22Rv1 (cell line): ENCODE results near the gene CPNE4.
A peak's percentile ranks its signal among the peaks of the same experiment; 100 is the strongest.

Experiments
- H3K27ac ChIP-seq: fragments of 450-650 bp; 2 replicates; pipeline ENCODE4 v1.5.1; 2017
- ZFX ChIP-seq: fragments of 450-650 bp; IDR thresholded peaks from 2 replicates; pipeline ENCODE4 v1.6.1; 2017; ENCODE audit warnings: antibody characterized with exemption, borderline replicate concordance
- TF ChIP-seq, protein P1 (sequence below): fragments of 450-650 bp; IDR thresholded peaks from 2 replicates; pipeline ENCODE4 v1.5.1; 2017; ENCODE audit warnings: mild to moderate bottlenecking

The CPNE4 gene

DNA sequence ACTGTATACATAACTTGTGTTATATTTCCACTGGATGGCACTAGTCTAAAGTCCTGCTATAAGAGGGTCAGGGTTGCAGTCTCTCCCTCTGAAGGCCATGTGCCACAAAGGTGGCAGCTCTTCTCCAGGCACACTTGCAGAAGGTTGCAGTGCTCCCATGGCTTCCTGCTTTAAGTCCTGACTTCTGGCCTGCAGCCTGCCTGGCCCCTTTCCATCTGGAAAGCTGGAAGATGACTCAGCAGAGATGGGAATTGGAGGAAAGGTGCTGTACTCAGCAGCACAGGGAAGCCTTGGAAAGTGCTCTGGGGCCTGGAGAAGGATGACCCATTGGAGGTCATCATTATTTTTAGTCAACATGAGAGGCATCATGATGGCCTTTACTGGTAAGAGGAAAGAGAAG lies 491.1 kb downstream of the CPNE4 start:
- 0 out of 2 replicates have a peak overlapping the region, but pooled peaks have one; percentile 3 for H3K27ac ChIP-seq
- no peak for TF ChIP-seq ZFX
- TF ChIP-seq, protein P1, sequence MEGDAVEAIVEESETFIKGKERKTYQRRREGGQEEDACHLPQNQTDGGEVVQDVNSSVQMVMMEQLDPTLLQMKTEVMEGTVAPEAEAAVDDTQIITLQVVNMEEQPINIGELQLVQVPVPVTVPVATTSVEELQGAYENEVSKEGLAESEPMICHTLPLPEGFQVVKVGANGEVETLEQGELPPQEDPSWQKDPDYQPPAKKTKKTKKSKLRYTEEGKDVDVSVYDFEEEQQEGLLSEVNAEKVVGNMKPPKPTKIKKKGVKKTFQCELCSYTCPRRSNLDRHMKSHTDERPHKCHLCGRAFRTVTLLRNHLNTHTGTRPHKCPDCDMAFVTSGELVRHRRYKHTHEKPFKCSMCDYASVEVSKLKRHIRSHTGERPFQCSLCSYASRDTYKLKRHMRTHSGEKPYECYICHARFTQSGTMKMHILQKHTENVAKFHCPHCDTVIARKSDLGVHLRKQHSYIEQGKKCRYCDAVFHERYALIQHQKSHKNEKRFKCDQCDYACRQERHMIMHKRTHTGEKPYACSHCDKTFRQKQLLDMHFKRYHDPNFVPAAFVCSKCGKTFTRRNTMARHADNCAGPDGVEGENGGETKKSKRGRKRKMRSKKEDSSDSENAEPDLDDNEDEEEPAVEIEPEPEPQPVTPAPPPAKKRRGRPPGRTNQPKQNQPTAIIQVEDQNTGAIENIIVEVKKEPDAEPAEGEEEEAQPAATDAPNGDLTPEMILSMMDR, result no peak

DNA sequence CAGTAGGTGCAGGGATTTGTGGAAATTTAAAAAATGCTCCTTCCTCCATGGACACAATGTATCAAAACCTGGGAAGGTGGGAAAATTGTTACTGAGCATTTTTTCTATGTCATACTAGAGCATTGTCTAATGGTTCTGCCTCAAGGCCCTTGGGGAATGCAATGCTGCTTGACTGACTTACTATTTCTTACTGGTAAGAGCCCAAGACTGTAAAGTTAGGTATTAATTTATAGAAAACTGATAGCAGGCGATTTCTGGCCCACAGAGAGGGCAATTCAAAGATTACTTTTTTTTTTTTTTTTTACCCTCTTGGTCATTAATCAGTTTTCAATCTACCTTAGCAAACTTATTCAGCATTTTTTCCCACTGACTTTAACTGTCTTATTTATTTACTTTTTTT lies 493.5 kb downstream of the CPNE4 start:
- TF ChIP-seq ZFX, result no peak
- TF ChIP-seq, protein P1, result no peak
- no peak overlapping the region for H3K27ac ChIP-seq

- no peak overlapping the region for H3K27ac ChIP-seq
These were observed 494.0 kb downstream of the CPNE4 start for GRCh38 chr3:131540821-131541220.

DNA sequence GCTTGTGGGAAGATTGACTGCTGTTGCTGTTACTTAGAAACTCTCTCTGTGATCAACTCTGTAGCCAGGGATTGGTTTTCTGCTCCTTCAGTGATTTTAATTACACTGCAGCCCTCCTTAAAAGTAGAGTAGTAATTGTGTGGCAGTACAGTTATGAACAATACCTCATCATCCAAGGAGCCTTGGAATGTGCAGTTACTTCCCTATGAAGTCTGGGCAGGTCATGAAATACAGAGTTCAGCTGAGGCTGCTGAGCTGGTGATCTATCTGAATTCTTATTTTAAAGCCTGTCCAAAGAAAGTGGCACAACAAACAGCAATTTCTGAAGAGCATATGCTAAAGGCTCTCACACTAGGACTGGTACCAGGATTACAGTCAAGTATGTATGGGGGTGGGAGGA lies 494.7 kb downstream of the CPNE4 start:
- no peak overlapping the region for H3K27ac ChIP-seq
- TF ChIP-seq, protein P1, result no peak
- no peak for TF ChIP-seq ZFX

More at GRCh38 chr3:131540821-131541220, 494.0 kb downstream of the CPNE4 start:
- TF ChIP-seq, protein P1, result no peak
- no peak for TF ChIP-seq ZFX

DNA sequence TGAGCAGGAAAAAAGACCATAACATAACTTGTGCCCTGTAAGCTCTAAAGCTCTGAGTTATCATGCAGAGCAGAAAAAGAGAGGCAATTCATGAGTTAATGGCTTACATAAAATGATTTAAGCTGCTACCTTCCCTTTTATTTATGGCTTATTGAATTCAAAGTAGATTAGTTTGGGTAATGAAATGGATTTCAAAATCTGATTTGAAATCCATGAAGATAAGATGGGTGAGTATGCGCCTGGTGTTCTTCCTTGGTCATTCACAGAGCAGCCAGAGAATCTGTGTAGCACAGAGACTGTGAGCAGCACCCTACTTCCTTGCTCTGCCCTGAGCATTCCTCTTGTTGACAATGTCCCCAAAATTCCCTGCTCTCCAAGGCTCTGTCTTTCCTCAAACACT lies 495.8 kb downstream of the CPNE4 start:
- TF ChIP-seq, protein P1, result no peak
- TF ChIP-seq ZFX, result no peak
- H3K27ac ChIP-seq, result no peak overlapping the region

- TF ChIP-seq ZFX, result no peak
- TF ChIP-seq, protein P1, result no peak
These were observed 497.3 kb downstream of the CPNE4 start for GRCh38 chr3:131537531-131537930.

DNA sequence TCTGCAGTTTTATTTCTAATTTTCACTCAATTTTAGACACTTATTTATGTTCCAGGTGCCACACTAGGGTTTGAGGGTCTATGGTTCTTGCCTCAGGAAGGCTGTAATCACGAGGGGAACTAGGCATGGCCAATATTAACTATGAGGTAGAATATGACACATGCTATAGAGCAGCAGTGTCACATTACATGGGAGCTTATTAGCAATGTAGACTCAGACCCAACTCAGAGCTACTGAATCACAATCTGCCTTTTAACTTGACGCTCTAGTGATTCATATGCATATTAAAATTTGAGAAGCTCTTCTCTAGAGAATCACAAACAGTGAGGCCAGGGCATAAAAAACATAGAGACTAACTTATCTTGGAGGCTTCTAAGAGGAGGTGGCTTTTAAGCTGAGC lies 499.2 kb downstream of the CPNE4 start:
- TF ChIP-seq, protein P1, result no peak
- TF ChIP-seq ZFX, result no peak

More at GRCh38 chr3:131537531-131537930, 497.3 kb downstream of the CPNE4 start:
- H3K27ac ChIP-seq, result no peak overlapping the region

More for the DNA sequence above, 499.2 kb downstream of the CPNE4 start:
- no peak overlapping the region for H3K27ac ChIP-seq
